Hair follicular keratinocyte (primary cell): ENCODE data around the gene SPATA20. TPM values are rescaled to one million over a fixed set of nuclear protein-coding genes. Genes with fewer than 3 reads are reported as not detected.

Experiments
- total RNA-seq: library from RNA; depleted of rRNA; stranded (reverse); fragments of >200 nt; gene quantifications from 2 replicates; pipeline ENCODE4 v1.2.3, GENCODE V29; 2015

SPATA20 gene
- 30.3 and 57.0 TPM in 2 replicates for total RNA-seq

DNA sequence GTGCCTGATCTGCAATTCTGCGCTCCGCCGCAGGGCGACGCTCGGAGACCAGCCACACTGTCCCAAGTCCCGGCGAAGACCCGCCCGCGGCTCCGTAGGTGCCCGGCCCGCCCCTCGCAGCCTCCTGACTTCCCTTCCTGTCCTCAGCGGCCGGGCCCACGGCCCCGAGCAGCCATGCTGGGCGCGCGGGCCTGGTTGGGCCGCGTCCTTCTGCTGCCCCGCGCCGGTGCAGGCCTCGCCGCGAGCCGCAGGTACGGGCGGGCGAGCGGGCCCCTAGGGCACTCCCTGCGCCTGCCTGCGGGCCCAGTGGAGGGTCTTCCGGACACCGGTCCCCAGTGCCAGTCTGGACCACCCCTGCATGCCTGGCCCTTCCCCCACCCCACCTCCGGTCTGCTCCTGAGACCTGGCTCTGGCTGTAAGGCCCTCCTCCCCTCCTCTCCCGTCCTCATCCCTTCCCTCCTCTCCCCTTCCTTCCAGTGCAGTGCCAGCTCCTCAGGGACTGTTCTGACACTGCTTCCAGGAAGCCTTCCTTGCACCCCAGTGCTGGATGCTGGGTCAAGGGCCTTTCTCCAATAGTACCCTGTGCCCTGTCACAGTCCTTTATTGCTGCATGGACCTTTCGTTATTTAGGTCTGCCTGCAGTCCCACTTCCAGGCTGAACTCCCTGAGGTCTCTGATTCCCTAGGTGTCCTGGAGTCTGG lies at the start of gene SPATA20:
TSS of gene SPATA20 (plus strand) at position 140 of the 701 bp plus-strand sequence. CDS start at position 175, 35 bp downstream.

DNA sequence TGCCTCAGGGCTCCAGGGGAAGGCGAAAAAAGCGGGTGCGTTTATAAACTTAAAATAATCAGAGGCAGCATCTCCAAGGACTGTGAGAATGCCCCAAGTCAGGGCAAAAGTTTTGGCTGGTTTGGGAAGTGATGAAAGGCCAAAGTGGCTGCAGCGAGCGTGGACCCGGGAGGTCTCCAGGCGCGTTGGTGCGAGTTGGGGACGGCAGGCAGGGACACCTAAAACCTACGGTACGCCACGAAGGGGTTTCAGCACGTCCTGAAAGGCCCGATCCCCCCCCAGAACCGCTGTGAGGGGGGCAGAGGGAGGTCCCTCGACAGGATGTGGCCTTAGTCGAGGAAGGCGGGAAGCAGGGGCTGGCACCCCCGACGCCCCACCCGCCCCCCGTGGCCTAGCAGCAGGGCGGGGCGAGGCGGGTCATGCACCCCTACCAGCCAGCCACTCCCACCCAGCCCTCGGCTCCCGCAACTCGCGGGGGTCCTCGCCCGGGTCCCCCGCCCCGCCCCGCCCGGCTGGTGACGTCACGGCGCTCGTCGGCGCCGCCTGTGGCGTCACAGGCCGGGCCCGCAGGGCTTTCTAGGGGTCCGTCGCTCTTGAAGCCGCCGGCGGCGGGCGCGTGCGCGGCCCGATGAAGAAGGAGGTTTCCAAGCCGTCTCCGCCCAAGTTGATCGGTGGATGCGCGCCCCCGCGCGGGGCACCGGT lies 39.0 kb upstream of the SPATA20 start, which contains the start of gene MYCBPAP:
TSS of gene MYCBPAP (plus strand) at position 569 of the 702 bp plus-strand sequence. CDS start 236 bp downstream, outside the sequence.

DNA sequence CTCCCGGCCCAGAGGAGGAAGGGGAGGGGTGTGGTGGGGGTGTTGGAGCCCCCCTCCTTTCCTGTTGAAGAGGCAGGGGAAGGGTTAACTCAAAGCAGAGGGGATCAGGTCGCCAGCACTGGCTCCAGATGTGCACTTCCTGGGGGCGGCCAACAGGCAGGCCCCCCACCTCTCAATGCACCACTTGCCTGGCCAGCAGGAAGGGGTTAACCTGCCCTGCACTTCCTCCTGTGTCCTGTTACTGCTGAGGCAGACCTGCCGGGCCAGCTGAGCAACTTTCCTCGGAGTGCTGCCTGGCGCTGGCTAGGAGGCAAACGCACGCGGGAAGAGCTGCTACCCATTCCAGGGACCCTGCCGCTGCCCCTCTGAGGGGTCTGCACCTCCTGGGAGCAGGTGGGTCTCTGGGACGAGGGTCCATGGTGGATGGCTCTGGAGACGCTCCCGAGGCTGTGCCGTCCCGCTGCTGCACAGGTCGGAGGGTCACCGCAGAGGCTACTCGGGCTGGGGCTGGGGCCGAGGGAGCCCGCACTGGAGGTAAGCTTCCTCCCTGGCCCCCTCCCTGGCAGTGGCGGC lies 14.4 kb upstream of the SPATA20 start, which contains the start of gene EPN3:
TSS of gene EPN3 (plus strand) at position 284 of the 573 bp plus-strand sequence. CDS start 3,822 bp downstream, outside the sequence.

DNA sequence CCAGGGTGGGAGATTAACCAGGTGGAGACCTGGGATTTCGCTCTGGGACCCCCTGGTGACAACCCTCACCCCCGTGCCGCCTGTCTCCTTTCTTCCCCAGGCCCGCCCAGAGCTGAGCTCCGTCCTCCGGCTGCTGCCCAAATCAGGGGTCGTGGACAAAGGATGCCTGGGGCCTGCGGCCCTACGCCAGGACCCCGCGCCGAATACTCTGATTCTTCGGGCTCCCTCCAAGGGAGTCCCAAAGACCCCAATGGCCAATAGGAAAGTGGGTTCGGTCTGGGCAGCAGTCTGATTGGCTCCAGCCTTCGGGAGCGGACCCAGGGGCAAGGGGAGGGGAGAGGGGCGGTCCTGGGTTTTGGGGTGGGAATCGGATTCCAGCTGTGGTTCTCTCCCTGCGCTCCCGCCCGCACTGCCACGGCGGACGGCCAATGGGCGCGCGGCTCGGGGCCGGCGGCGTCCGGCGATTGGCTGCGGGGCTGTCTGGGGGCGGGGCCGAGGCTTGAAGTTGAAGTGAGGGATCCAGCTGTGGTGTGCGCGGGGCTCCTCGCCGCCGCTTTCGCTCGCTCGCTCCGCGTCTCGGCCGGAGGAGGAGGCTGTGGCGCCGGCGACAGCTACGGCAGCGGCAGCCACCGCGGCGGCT lies 13.3 kb downstream of the SPATA20 start, which contains the start of gene CACNA1G:
TSS of gene CACNA1G (plus strand) at position 531 of the 640 bp plus-strand sequence. CDS start 745 bp downstream, outside the sequence.

Other genes with a start within 250 kb of the SPATA20 start
- 56.8 and 74.5 TPM in 2 replicates for gene XYLT2, start 201.0 kb upstream of the SPATA20 start, total RNA-seq
- 88.6 and 127 TPM in 2 replicates for gene MRPL27, start 174.0 kb upstream of the SPATA20 start, total RNA-seq
- 2.1 and 8.1 TPM in 2 replicates for gene EME1, start 173.9 kb upstream of the SPATA20 start, total RNA-seq
- gene LRRC59, start 149.7 kb upstream of the SPATA20 start, total RNA-seq: 136 and 238 TPM in 2 replicates
- gene ACSF2, start 121.0 kb upstream of the SPATA20 start, total RNA-seq: 19.7 and 28.0 TPM in 2 replicates
- not detected in 2 replicates for gene CHAD, start 78.3 kb upstream of the SPATA20 start, total RNA-seq
- 19.5 and 24.9 TPM in 2 replicates for gene RSAD1, start 68.3 kb upstream of the SPATA20 start, total RNA-seq
- 0.62 and 1.6 TPM in 2 replicates for gene MYCBPAP, start 38.7 kb upstream of the SPATA20 start, total RNA-seq
- gene EPN3, start 14.4 kb upstream of the SPATA20 start, total RNA-seq: 83.9 and 90.6 TPM in 2 replicates
- gene CACNA1G, start 13.5 kb downstream of the SPATA20 start, total RNA-seq: 0.08 TPM in 1 of 2 replicates, not detected in the other
- 13.7 and 14.9 TPM in 2 replicates for gene ABCC3, start 87.7 kb downstream of the SPATA20 start, total RNA-seq
- 20.9 and 21.4 TPM in 2 replicates for gene ANKRD40, start 160.7 kb downstream of the SPATA20 start, total RNA-seq
- gene LUC7L3, start 172.4 kb downstream of the SPATA20 start, total RNA-seq: 18.0 and 26.0 TPM in 2 replicates
- not detected in 2 replicates for gene ANKRD40CL, start 220.3 kb downstream of the SPATA20 start, total RNA-seq